Neural progenitor cell (in vitro differentiated cells): ENCODE measurements around the gene R3HCC1L. TPM values are rescaled to one million over a fixed set of nuclear protein-coding genes. Genes with fewer than 3 reads are reported as not detected.

ENCODE experiments used
- DNase-seq: peaks from one replicate; pipeline ENCODE4 v3.0.0-alpha.2; 2016; ENCODE audit warnings: low spot score
- H2AFZ ChIP-seq: fragments of 200-600 bp; sonication (generic); replicated peaks from 2 replicates; pipeline ENCODE4 v1.6.1; 2016; ENCODE audit warnings: antibody characterized with exemption
- H3F3A ChIP-seq: fragments of 200-600 bp; sonication (generic); 2 replicates; pipeline ENCODE4 v1.6.1; 2016; ENCODE audit warnings: antibody characterized with exemption, low read depth
- H3K27ac ChIP-seq: fragments of 200-600 bp; sonication (generic); 2 replicates; pipeline ENCODE4 v1.5.1; 2016; ENCODE audit warnings: mild to moderate bottlenecking
- H3K27me3 ChIP-seq: fragments of 200-600 bp; sonication (generic); 2 replicates; pipeline ENCODE4 v1.6.1; 2016; ENCODE audit warnings: mild to moderate bottlenecking, moderate library complexity
- H3K36me3 ChIP-seq: fragments of 200-600 bp; sonication (generic); 2 replicates; pipeline ENCODE4 v1.5.1; 2016
- H3K4me1 ChIP-seq: fragments of 200-600 bp; sonication (generic); 2 replicates; pipeline ENCODE4 v1.6.1; 2016; ENCODE audit warnings: mixed run types
- H3K4me2 ChIP-seq: fragments of 200-600 bp; sonication (generic); 2 replicates; pipeline ENCODE4 v1.6.1; 2016
- H3K4me3 ChIP-seq: fragments of 200-600 bp; sonication (generic); 2 replicates; pipeline ENCODE4 v1.5.1; 2016
- H3K79me2 ChIP-seq: fragments of 200-600 bp; sonication (generic); 2 replicates; pipeline ENCODE4 v1.6.1; 2016; ENCODE audit warnings: low read depth
- H3K9ac ChIP-seq: fragments of 200-600 bp; sonication (generic); 2 replicates; pipeline ENCODE4 v1.6.1; 2016
- H3K9me3 ChIP-seq: fragments of 200-600 bp; sonication (generic); 2 replicates; pipeline ENCODE4 v1.5.1; 2016; ENCODE audit warnings: low read depth
- H4K20me1 ChIP-seq: fragments of 200-600 bp; sonication (generic); 2 replicates; pipeline ENCODE4 v1.6.1; 2016; ENCODE audit warnings: low read depth
- H3K27ac Mint-ChIP-seq: 3 replicates; pipeline ENCODE4 v1.8.0; 2021; ENCODE audit warnings: mixed read lengths
- H3K27me3 Mint-ChIP-seq: 2 replicates; pipeline ENCODE4 v1.8.0; 2022; ENCODE audit warnings: low read depth, mild to moderate bottlenecking, inconsistent platforms, moderate library complexity, mixed read lengths; ENCODE audit not compliant: insufficient read depth
- H3K36me3 Mint-ChIP-seq: 3 replicates; pipeline ENCODE4 v1.8.0; 2021; ENCODE audit warnings: mixed read lengths
- H3K4me1 Mint-ChIP-seq: 3 replicates; pipeline ENCODE4 v1.8.0; 2021; ENCODE audit warnings: mixed read lengths
- H3K4me3 Mint-ChIP-seq: 3 replicates; pipeline ENCODE4 v1.8.0; 2021; ENCODE audit warnings: mild to moderate bottlenecking, moderate library complexity, mixed read lengths
- H3K9me3 Mint-ChIP-seq: 3 replicates; pipeline ENCODE4 v1.8.0; 2020; ENCODE audit warnings: mixed read lengths
- EZH2 ChIP-seq: fragments of 200-600 bp; sonication (generic); IDR thresholded peaks from 2 replicates; pipeline ENCODE4 v1.6.1; 2017; ENCODE audit warnings: antibody characterized with exemption, mild to moderate bottlenecking, moderate library complexity
- EZH2phosphoT487 ChIP-seq: fragments of 200-600 bp; sonication (generic); IDR thresholded peaks from 2 replicates; pipeline ENCODE4 v1.6.1; 2017; ENCODE audit warnings: antibody characterized with exemption
- total RNA-seq: library from RNA; depleted of rRNA; stranded (reverse); fragments of >200 nt; gene quantifications from 2 replicates; pipeline ENCODE4 v1.2.3, GENCODE V29; 2015; ENCODE audit warnings: low replicate concordance
- TF ChIP-seq, protein P1 (sequence below): fragments of 200-600 bp; sonication (generic); IDR thresholded peaks from 2 replicates; pipeline ENCODE4 v1.5.1; 2017; ENCODE audit warnings: antibody characterized with exemption, mild to moderate bottlenecking

The R3HCC1L gene
- total RNA-seq, 1 donor from 2014 or later, result 26.8 TPM

DNA sequence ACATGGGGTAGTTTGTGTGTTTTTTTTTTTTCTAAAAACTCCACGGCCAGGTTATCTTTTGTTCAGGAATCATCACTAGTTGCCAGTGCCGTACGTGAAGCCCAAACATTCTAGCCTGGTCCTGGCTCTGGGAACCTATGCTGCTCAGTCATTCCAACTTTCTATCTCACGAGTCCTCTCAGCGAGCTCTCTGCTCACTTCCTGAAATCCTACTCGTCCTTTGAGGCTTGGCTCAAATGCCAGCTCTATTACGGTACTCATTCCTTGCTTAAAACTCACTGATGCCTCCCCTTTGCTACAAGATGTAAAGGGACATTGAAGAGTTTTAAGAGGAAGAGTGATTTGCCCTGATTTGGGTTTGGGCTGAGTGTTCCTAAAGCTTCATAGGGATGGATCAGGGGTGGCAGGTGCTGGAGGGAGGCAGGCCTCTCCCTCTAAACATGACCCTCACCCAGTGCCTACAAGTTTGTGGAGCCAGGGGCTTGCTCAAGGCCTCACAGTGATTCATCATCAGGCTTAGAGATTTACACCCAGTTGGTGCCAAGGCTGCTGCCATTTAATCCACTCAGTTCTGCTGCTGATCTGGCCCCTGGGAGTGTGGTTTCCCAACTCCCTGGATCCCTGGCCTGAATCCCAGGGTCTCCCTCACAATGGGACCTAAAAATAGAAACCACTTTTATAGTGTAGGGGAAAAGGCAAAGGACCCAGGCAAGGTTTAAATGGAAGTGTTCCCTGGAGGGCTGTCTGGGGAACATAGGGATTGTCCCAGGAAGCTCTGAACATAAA, 46.1 kb upstream of the R3HCC1L start:
- Histone ChIP-seq H3K36me3 (no peaks in the 10 kb centered on the region), H3K27ac (no peak overlapping the region), H3K4me3 (no peak overlapping the region), H3K4me2 (no peak overlapping the region), H2AFZ (no peak overlapping the region), H4K20me1 (no peaks in the 10 kb centered on the region), H3F3A (no peaks in the 10 kb centered on the region), H3K9ac (no peak overlapping the region), H3K4me1 (no peaks in the 10 kb centered on the region), H3K9me3 (no peaks in the 10 kb centered on the region), H3K27me3 (no peaks in the 10 kb centered on the region), H3K79me2 (no peaks in the 10 kb centered on the region)
- TF ChIP-seq, protein P1, sequence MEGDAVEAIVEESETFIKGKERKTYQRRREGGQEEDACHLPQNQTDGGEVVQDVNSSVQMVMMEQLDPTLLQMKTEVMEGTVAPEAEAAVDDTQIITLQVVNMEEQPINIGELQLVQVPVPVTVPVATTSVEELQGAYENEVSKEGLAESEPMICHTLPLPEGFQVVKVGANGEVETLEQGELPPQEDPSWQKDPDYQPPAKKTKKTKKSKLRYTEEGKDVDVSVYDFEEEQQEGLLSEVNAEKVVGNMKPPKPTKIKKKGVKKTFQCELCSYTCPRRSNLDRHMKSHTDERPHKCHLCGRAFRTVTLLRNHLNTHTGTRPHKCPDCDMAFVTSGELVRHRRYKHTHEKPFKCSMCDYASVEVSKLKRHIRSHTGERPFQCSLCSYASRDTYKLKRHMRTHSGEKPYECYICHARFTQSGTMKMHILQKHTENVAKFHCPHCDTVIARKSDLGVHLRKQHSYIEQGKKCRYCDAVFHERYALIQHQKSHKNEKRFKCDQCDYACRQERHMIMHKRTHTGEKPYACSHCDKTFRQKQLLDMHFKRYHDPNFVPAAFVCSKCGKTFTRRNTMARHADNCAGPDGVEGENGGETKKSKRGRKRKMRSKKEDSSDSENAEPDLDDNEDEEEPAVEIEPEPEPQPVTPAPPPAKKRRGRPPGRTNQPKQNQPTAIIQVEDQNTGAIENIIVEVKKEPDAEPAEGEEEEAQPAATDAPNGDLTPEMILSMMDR, result no peak
- TF ChIP-seq EZH2phosphoT487 (no peak), EZH2 (no peak)
- no peaks in the 10 kb centered on the region for H3K9me3 Mint-ChIP-seq
- H3K27ac Mint-ChIP-seq, result no peak overlapping the region
- DNase-seq, result no peak
- H3K27me3 Mint-ChIP-seq, result peaks cover 7% of the 10 kb centered on the region
- no peaks in the 10 kb centered on the region for H3K36me3 Mint-ChIP-seq
- no peaks in the 10 kb centered on the region for H3K4me1 Mint-ChIP-seq
- H3K4me3 Mint-ChIP-seq, result no peak overlapping the region

GRCh38 chr10:98090822-98091221, 43.6 kb upstream of the R3HCC1L start:
- Mint-ChIP-seq H3K4me1 (peaks cover 2% of the 10 kb centered on the region), H3K4me3 (no peak overlapping the region), H3K9me3 (no peaks in the 10 kb centered on the region), H3K27me3 (peaks cover 2% of the 10 kb centered on the region), H3K27ac (no peak overlapping the region), H3K36me3 (no peaks in the 10 kb centered on the region)
- Histone ChIP-seq H3K4me2 (no peak overlapping the region), H3K36me3 (no peaks in the 10 kb centered on the region), H3F3A (no peaks in the 10 kb centered on the region), H2AFZ (no peak overlapping the region), H4K20me1 (no peaks in the 10 kb centered on the region), H3K9me3 (no peaks in the 10 kb centered on the region), H3K4me3 (no peak overlapping the region), H3K27ac (no peak overlapping the region), H3K27me3 (no peaks in the 10 kb centered on the region), H3K9ac (no peak overlapping the region), H3K79me2 (no peaks in the 10 kb centered on the region), H3K4me1 (no peaks in the 10 kb centered on the region)
- TF ChIP-seq EZH2phosphoT487, result no peak
- TF ChIP-seq, protein P1, result no peak
- TF ChIP-seq EZH2, result no peak
- DNase-seq, result no peak

DNA sequence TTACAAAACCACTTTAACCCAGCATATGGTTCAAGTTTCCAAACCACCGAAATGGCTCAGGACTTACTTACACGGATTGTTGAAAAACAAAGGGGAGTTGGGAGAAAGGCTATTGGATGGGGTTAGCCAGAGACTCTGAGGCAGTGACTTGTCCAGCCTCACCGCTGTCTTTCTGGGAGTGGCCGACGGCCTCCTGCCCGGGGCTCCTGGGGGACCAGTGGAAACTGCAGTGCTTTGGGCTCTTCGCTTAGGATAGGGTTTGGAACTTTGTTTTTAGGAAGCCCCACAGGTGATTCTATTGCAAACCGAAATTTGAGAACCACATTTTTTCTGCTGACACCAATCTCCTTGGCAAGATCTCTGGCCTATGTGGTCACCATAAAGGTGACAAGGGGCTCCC, 38.1 kb upstream of the R3HCC1L start:
- H3F3A ChIP-seq, result no peaks in the 10 kb centered on the region
- Mint-ChIP-seq H3K27me3 (peaks cover 5% of the 10 kb centered on the region), H3K27ac (no peak overlapping the region), H3K4me1 (peaks cover 16% of the 10 kb centered on the region), H3K36me3 (no peaks in the 10 kb centered on the region), H3K9me3 (no peaks in the 10 kb centered on the region), H3K4me3 (no peak overlapping the region)
- H3K79me2 ChIP-seq, result no peaks in the 10 kb centered on the region
- no peak overlapping the region for H3K9ac ChIP-seq
- peaks cover 33% of the 10 kb centered on the region for H3K4me1 ChIP-seq
- H3K4me2 ChIP-seq, result no peak overlapping the region
- H3K27ac ChIP-seq, result no peak overlapping the region
- DNase-seq, result no peak
- no peaks in the 10 kb centered on the region for H3K9me3 ChIP-seq
- no peaks in the 10 kb centered on the region for H3K36me3 ChIP-seq
- H2AFZ ChIP-seq, result peak overlapping the region; percentile 26
- no peaks in the 10 kb centered on the region for H4K20me1 ChIP-seq
- no peaks in the 10 kb centered on the region for H3K27me3 ChIP-seq
- no peak overlapping the region for H3K4me3 ChIP-seq
- TF ChIP-seq EZH2phosphoT487 (no peak), EZH2 (no peak)
- TF ChIP-seq, protein P1, result no peak
